Measurements from ENCODE around the gene OCA2.

GRCh38 chr15:27958911-27959578 lies 140.1 kb downstream of the OCA2 start:
- TF ChIP-seq EZH2phosphoT487 (IDR thresholded peaks at IDR 0.05; ENCODE audit: low read depth) (no peak), CTCF (IDR thresholded peaks at IDR 0.05; ENCODE audit: low read depth, low read length) (no peak)
